Left renal cortex interstitium (tissue), 4 donors: ENCODE data around the gene MOCS1. TPM values are rescaled to one million over a fixed set of nuclear protein-coding genes. Genes with fewer than 3 reads are reported as not detected.

Source experiments
- DNase-seq, 4 donors: peaks; one replicate each; pipeline ENCODE4 v3.0.0-alpha.2; 2013; ENCODE audit warnings: low read depth in 4 of 4, low spot score in 2 of 4, missing footprints in 1 of 4
- polyA plus RNA-seq, 4 donors: library from polyadenylated mRNA; unstranded; fragments of 120-200 nt; gene quantifications; one replicate each; pipeline ENCODE4 v1.2.1, GENCODE V29; 2013; ENCODE audit not compliant: insufficient read length in 4 of 4

Gene MOCS1
- polyA plus RNA-seq, 4 donors = 11.3 to 14.4 (median 12.6) TPM

DNA sequence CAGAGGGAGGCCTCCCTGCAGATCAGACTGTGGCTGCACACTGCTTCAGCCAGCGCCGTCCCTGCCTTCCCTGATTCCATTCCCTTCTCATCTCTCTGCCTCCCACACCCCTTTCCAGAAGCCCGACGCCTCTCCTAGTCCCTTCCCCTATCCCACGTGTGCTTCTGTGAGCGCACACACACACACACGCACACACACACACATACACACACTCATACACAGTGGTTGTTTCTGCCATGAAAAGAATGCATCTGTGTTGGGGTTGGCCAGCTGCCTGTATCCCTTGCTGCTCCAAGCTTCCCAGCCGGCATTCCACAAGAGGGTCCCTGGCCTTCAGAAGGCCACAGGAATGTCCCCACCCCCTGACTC, 51.7 kb downstream of the MOCS1 start:
- peak; percentile 58 to 78 (median 70) for DNase-seq

DNA sequence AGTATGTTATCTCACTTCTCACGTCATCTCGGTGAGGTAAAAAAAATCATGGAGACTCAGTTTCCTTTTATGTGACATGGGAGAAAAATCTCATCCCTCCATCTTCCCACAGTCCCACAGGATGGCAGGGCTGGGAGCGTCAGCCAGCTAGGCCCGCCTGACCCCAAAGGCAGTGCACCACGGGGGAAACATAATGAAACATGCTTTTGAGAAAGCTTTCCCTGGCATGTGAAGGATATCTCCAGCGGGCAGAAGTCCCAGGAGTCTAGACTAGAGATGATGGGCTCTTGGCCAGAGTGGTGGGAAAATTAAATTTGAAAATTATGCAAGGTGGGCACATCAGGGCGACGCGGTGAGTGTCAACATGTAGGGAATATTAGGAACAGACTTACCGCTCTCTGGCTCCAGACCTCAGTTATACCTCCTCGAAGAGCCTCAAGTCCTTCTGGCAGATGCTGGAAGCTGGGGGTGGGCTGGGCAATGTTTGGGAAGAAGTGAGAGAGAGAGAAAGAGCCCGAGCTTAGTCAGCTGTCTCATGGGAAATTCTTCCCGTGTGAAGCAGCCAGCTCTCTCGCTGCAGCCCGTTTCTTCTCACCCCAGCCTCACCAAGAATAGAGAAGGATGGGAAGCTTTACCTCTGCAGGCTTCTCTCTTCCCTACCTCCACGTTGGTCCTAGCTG, 52.3 kb downstream of the MOCS1 start:
- no peak for DNase-seq

DNA sequence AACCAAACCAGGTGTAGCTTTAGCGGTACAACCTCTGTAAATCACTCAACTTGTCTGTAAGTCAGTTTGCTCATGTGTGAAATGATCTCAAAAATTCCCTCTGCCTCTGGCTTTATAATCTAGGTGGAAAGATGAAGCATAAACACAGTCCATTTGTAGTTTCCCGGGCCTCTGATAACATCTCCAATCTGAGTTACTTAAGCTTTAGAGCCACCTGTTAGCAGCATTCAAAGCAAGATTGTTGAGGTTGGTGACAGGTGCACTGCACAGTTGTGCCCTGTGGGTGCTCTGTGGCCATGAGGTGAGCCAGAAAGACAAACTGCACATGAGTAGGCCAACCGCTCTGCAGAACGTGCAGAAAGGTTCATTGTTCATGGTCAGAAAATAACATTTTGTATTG, 53.7 kb downstream of the MOCS1 start:
- no peak for DNase-seq

DNA sequence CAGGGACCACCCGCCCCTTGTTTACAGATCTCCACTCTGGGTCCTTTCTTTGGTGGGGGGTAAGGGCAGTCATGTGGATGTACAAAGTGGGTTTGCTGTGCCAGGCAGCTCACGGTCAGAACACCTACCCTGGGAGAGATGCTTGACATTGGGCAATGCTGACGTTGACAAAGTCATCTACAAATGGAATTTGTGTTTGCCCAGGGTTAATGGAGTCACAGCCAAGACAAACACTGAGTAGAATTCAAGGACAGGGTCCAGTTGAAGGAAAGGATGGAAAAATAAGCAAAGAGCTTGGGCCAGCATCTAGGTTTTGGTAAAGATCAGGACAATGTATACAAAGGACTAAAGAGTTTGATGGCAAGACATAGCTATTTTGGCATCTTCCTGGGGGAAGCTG, 54.7 kb downstream of the MOCS1 start:
- DNase-seq = no peak

DNA sequence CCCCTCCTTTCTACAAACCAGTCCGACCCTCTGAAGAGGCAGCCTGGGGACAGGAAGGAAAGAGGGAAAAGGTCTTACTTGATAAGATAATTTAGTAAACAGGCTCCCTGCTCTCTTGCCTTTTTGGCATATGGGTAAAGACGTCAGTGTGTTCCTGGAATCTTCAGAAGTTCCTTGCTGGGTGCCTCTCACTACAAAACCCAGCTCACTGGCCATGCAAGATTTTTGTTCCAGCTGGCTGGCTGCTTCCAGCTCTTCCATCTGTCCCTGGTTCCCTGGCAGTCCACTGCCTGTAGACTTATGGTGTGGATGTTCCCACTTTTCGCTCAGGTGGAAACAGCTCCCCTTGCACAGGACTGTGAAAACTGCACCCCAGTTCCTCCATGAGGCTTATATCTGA, 57.4 kb downstream of the MOCS1 start:
- no peak for DNase-seq

DNA sequence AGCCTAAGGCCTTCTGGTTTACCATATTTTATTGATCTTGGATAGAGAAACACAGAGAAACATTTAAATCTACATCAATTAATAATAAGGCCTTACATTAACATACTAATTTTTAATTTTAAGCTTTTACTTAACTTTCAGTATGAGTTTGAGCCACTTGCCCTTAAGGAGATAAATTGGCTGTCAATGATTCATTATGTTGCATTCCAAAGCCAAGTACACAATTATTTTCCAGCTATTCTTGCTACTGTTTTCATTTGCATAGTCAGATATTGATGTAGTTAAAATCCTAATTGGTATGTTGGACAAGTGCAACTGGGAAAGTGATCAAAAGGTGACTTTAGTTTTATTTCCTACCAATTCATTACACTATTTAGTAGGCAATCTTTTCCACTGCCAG, 58.2 kb downstream of the MOCS1 start:
- DNase-seq = no peak

DNA sequence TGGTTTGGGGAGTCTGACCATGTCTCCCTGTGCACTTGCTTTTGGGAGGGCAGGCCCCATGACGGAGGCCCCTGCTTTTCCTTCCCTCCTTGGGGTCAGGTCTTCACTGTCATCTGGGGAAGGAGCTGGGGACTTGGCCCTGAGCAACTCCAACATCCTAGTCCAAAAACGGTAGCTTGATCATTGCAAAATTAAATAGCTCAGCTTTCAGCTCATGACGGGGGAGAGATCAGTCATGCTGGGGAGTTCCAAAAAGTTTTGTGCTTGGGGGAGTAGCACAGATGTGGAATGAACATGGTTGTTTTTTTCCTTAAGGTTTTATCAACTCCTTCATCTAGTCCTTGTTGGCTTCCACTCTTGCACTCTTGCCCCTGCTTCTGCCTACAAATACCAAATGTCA, 60.8 kb downstream of the MOCS1 start:
- DNase-seq = no peak

DNA sequence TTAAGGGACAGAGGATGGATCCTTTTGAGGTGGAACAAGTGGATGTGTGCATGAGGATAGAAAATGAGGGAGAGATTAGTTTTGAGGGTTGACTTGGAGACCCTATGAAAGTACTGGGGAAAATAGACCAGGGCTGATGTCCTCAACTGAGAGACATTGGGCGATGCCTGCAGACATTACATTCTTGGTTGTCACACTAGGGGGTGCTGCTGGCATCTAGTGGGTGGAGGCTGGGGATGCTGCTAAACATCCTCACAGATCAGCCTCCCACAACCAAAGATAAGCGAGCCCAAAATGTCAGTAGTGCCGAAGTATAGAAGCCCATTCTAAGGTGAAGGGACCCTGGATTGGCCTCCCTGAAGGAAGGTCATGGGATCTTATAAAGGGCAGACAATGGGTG, 63.3 kb downstream of the MOCS1 start:
- no peak for DNase-seq

DNA sequence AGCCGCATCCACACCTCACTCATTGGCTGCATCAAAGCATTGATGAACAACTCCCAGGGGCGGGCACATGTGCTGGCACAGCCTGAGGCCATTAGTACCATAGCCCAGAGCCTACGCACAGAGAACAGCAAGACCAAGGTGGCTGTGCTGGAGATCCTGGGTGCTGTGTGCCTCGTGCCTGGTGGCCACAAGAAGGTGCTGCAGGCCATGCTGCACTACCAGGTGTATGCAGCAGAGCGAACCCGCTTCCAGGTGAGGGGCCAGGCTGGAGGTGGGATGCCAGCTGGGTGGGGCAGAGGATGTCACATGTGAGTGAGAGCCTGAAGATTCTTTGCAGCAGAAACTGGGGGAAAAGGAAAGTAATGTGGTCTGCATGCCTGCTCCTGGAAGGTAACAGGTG, 66.7 kb downstream of the MOCS1 start:
- no peak for DNase-seq

DNA sequence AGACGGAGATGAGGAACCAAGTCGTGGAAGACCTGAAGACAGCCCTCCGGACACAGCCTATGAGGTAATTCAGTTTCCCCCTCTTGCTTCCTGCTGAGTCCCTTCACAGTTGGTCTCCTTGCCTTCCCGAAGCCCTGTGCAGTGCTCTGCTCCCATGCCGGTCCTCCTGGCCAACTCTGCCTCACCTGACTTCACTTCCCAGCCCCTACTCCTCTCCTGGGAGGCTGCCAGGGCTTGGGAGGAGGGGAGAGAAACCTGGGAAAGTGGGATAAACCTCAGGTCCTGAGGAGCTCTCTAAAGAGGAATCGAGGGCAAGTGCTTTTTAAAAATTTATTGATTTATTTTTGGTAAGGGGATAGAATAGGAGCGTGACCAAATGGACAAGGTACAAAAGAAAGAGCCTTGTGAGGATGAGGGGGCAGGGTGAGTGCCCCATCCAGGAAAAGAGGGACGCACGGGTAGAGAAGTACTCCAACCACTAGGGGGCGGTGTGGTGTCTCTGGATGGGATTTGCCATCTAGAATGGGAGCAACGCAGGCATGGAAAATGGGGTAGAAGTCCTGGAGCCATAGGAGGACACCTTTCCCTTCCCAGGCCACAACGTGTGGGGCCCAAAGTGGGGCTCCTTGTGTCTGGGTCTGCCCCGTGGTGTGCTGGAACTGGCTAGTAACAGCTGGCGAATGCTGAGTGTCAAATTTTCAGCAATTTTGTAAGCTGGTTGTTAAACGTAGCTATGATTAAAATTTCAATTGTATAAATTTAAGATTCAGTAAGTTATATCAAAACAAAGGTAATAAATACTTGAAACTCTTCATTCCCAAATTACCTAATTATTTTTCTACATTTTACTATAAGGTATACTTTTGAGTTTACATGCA, 69.0 kb downstream of the MOCS1 start:
- DNase-seq = no peak

DNA sequence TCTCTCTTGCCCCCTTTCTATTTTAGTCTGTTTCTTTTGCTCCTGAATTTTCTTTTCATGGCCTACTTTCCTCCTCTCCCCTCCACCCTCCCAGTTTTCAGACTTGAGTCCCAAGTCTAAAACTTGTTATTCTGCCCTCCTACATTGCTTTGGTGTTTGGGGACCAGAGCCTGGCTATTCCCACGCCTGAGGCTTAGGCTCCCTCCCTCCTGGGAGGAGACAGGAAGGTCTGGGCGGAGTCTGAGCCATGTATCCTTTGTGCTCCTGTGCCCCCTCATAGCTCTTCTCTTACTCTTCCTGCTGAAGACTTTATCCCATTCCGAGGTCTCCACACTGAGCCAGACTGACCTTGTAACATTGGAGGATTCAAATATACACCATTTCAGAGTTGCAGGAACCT, 72.6 kb downstream of the MOCS1 start:
- no peak for DNase-seq

DNA sequence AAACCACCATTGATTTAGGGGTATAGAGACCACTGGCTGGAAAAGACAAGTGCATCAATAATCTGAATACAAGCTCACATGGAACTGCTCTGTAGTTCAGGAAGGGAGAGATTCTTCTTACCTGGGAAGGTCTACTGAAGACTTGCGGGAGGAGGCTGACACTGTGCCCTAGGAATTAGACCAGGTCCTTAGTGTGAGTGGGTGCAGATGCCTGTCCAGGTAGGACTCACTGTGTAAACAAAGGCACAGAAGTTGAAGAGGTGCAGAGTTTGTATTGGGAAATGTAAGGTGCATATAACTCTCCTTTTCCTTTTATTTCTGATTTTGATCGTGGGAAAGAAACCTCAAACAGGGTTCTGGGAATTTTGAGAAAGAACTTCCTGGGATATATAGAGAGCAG, 75.2 kb downstream of the MOCS1 start:
- no peak for DNase-seq

DNA sequence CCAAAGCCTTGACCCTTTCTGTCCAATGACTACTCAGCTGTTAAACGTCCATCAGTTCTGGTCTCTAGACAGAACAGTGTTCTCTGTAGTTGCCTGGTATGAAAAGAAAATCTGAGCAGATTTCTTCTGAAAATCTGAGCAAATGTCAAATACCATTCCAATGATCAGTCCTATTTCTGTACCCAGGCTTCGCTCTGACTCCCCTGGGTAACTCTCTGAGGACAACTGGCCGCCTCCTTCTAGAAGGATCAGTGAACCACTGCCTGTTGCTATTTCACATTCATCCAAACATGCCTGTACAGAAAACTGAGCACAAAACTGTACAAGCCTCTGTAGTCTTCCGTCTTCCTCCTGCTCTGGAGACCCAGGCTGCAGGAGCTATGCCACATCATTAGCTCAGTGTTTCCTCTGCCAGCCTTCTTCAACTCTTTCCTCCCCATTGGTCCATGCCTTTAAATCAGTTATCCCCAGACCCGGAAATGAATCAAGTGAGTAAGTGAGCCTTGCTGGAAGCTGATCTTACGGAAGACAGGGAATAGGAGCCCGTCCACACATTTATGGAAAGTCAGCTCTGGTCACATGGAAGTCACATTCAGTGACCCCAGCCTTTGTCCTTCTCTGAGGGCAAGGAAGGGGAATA, 78.8 kb downstream of the MOCS1 start:
- DNase-seq = no peak

Other genes starting within 250 kb of the MOCS1 start
- 1 to 10 TPM; 2.9 to 4.7 (median 4.0) TPM for gene KIF6, start 209.1 kb downstream of the MOCS1 start, polyA plus RNA-seq
- 10 to 100 TPM; 27.2 to 29.0 (median 28.2) TPM for gene DAAM2, start 142.1 kb downstream of the MOCS1 start, polyA plus RNA-seq